GM21528 (cell line): Measurements from ENCODE around the gene SAMD13.

Source experiments
- ATAC-seq: cut with Tn5 transposase; IDR thresholded peaks from one replicate; pipeline ENCODE4 v1.9.1; 2021; ENCODE audit warnings: mild to moderate bottlenecking, moderate library complexity; ENCODE audit not compliant: unreplicated experiment, low FRiP score

SAMD13 gene

DNA sequence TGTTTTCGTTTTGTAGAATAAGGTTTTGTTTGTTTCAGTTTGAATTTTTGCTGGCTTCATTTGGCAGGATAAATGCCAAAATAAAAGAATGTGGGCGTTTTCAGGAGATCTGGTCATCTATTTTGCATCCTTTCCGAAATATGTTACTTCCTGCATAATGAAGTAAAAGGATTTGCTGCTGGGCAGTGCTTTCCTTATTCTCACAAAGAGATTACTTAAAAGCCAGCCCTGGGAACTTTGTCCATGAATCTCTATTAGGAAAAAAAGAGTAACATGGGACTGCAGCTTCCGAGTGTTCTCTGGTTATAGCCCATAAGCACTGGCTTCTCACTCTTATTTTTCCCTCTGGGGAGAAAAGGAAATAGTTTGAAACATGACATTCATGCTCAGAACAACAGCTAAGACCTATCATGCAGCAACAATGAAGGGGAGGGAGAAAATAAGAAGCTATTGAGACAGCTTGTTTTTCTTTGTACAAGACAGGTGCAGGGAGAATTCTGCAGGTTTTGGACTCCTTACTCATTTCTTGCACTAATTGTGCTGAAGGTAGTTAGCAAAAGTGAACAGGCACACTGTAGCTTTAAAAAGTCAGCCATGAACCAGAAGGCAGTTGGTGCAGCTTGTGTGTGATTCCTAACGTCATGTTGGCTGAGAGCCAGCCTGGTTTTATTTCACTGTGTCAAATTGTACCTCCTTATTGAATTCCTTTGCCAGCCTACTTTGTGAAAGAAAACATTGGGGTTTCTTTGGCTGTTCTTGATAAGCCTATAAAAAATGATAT is at the start of gene SAMD13:
TSS of gene SAMD13 (plus strand) at position 705 of the 781 bp plus-strand sequence. CDS start 1,527 bp downstream, outside the sequence.
- ATAC-seq, result no peak

DNA sequence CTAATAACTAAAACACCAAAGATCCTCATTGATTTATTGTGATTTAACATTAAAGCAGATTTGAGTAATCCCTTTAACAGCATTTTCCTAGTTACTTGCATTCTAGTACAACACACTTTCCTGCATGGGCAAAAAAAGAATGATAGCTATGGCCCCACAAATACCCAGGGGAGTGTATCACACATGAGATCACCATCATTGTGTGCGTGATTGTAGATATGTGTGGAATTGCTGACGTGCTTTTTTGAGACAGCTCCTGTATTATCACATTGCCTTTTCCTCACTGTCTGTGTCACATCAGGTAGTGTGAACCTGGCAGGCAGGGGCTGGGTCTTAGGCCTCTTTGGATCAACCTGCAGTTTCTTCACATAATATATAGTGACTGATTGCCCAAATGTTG is 48.5 kb upstream of the SAMD13 start:
- no peak for ATAC-seq

GRCh38 chr1:84253891-84254290 is 47.6 kb upstream of the SAMD13 start:
- no peak for ATAC-seq

DNA sequence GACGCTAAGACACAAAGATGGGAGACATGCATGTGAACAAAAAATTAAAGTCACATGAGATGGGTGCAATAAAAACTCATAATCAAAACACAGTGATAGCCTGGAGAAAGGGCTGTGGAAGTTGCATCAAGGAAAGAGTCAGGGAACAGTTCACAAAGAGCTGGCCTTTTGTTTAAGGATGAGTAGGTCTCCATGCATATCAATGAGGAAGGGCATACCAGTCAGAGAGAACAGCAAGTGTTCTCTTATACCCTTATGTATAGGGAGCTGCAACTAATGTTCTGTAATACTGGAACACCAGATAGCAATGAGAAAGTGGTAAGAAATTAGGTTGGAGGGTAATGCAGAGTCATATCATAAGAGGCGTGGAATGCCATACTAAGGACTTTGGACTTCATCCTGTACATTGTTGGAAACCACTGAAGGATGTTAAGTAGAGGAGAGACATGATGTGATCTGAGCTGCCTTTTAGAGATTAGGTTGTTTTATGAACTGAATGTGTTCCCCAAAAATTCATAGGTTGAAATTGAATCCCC is 46.7 kb upstream of the SAMD13 start:
- ATAC-seq, result no peak

- ATAC-seq, result no peak
These were observed 45.9 kb upstream of the SAMD13 start for GRCh38 chr1:84255582-84255981.

GRCh38 chr1:84257617-84258016 is 43.9 kb upstream of the SAMD13 start:
- no peak for ATAC-seq

GRCh38 chr1:84259376-84259775 is 42.1 kb upstream of the SAMD13 start:
- ATAC-seq, result no peak

- no peak for ATAC-seq
These were observed 41.5 kb upstream of the SAMD13 start for GRCh38 chr1:84259989-84260388.

GRCh38 chr1:84260852-84261518 is 40.5 kb upstream of the SAMD13 start:
- no peak for ATAC-seq

DNA sequence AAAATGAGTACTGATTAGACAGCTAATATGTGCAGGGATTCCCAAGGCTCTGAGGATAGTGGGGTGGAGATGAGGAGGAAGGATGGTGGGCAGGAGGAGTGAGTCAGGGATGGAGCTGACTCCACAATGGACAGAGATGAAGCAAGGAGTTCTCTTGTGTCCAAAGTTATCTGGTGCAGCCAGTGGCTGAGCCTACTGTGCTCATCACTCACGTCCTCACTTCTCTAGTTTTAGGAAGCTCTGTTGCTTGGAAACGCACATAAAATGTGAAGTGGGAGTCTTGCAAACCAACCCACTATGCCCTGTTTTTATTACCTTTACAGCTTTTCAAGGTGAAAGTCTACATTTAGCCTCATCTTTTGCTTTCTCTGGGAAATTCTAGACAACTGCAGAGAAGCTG is 36.5 kb upstream of the SAMD13 start:
- ATAC-seq, result no peak

DNA sequence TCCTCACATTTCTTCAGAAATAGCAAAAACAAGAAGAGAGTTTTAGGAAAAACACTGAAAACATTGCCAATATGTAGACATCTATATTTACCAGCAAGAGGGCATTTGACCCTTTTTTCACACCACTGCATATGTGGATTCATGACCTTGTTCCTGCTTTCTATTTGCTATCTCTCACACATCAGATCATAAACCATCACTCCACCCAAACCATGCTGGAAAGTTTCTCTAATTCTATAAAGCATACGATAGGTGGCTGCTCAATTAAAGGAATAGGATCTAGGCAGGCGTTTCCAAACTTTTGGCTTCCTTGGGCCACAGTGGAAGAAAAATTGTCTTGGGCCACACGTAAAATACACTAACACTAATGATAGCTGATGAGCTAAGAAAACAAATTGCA is 35.6 kb upstream of the SAMD13 start:
- ATAC-seq, result no peak

- no peak for ATAC-seq
These were observed 34.8 kb upstream of the SAMD13 start for GRCh38 chr1:84266748-84267147.

GRCh38 chr1:84267476-84267875 is 34.0 kb upstream of the SAMD13 start:
- no peak for ATAC-seq

DNA sequence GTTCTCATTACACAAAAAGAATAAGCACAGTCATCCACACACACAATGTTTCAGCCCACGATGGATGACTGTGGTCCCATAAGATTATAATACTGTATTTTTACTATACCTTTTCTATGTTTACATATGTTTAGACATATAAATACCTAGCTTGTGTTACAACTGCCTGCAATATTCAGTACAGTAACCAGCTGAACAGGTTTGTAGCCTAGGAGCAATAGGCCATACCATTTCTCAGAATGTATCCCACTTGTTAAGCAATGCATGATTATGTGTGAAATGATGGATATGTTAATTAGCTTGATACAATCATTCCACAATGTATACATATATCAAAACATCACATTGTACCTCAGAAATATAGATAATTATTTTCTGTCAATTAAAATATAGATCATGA is 33.2 kb upstream of the SAMD13 start:
- ATAC-seq, result no peak

DNA sequence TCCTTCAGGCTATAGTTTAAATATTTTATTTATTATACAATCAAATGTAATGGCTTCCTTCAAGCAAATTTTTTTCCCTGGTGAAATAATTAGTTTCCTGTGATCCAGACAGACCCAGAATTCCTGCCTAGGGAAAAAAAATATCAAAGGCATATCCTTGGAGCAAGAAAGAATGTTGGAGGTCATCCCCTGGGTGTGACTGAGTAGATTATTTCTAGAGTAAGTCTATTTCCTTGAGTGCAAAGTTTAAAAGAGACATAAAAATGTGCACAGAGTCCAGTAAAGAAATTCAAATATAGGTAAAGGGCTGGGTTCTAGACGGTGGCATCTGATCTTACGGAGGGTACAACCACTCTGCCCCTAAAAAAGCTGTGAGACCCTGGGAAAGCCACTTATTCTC is 32.2 kb upstream of the SAMD13 start:
- ATAC-seq, result no peak

GRCh38 chr1:84271441-84272151 is 29.9 kb upstream of the SAMD13 start:
- ATAC-seq, result peak; percentile 99

DNA sequence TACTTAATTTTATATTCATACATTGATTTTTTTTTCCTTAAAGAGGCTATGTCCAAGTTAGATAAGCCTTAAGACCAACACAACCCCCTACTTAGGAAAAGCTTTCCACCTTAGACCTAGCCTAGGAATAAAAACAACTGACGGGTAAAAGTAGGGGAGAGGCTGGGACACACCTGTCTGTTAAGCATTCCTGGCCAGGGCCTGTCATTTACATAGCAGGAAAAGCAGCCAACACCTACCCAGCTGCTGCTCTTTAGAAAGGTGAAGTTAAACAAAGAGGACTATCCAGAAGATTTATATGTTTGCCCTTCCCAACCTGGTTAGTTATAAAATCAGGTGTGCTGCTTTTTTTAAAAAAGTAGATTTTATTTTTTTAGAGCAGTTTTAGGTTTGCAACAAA is 29.1 kb upstream of the SAMD13 start:
- no peak for ATAC-seq

- no peak for ATAC-seq
These were observed 24.0 kb upstream of the SAMD13 start for GRCh38 chr1:84277343-84278059.

- ATAC-seq, result no peak
These were observed 22.6 kb upstream of the SAMD13 start for GRCh38 chr1:84278905-84279304.

GRCh38 chr1:84280912-84281311 is 20.6 kb upstream of the SAMD13 start:
- no peak for ATAC-seq
